Bronchial epithelial cell (primary cell): ENCODE measurements around the gene CLDN2. TPM values are rescaled to one million over a fixed set of nuclear protein-coding genes. Genes with fewer than 3 reads are reported as not detected.

Experiments used
- DNase-seq: peaks from one replicate; pipeline ENCODE4 v3.0.0-alpha.2; 2010; ENCODE audit warnings: low read depth
- FAIRE-seq: peaks from 2 replicates; lab custom pipeline; 2011; peaks lifted over from hg19 to GRCh38; lab: Jason Lieb, UNC
- H3K27me3 ChIP-seq: 2 replicates; pipeline ENCODE4 v1.5.1; 2011; ENCODE audit warnings: low read length; ENCODE audit not compliant: control insufficient read depth, insufficient read depth
- H3K36me3 ChIP-seq: 2 replicates; pipeline ENCODE4 v1.5.1; 2011; ENCODE audit warnings: low read length; ENCODE audit not compliant: control insufficient read depth, insufficient read depth
- H3K4me3 ChIP-seq: 2 replicates; pipeline ENCODE4 v1.5.1; 2011; ENCODE audit warnings: mild to moderate bottlenecking, low read depth, low read length, control low read depth
- CTCF ChIP-seq: IDR thresholded peaks from 2 replicates; pipeline ENCODE4 v1.5.1; 2011; ENCODE audit warnings: mild to moderate bottlenecking, moderate library complexity, low read length, control low read depth, inconsistent platforms; ENCODE audit not compliant: insufficient read depth, severe bottlenecking
- total RNA-seq: library from RNA; depleted of rRNA; stranded (reverse); fragments of >200 nt; gene quantifications from 2 replicates; pipeline ENCODE4 v1.2.1, GENCODE V29; 2014

CLDN2 gene
- total RNA-seq, 1 donor from 2014 or later, result not detected

- H3K27me3 ChIP-seq, result no peaks in the 10 kb centered on the region
- no peak overlapping the region for H3K4me3 ChIP-seq
- FAIRE-seq, result no peak
- DNase-seq, result no peak
- H3K36me3 ChIP-seq, result no peaks in the 10 kb centered on the region
- no peak for TF ChIP-seq CTCF
Observed at GRCh38 chrX:106946464-106946863, 26.3 kb downstream of the CLDN2 start.

- DNase-seq (peak; percentile 74), FAIRE-seq (no peak)
- Histone ChIP-seq H3K4me3 (no peak overlapping the region), H3K27me3 (no peaks in the 10 kb centered on the region), H3K36me3 (no peaks in the 10 kb centered on the region)
- no peak for TF ChIP-seq CTCF
Observed at GRCh38 chrX:106948641-106949040, 28.4 kb downstream of the CLDN2 start.

- FAIRE-seq (no peak), DNase-seq (no peak)
- H3K36me3 ChIP-seq, result no peaks in the 10 kb centered on the region
- no peak overlapping the region for H3K4me3 ChIP-seq
- TF ChIP-seq CTCF, result no peak
- H3K27me3 ChIP-seq, result no peaks in the 10 kb centered on the region
Observed at GRCh38 chrX:106949366-106949765, 29.2 kb downstream of the CLDN2 start.

GRCh38 chrX:106950381-106950780 lies 30.2 kb downstream of the CLDN2 start:
- TF ChIP-seq CTCF, result no peak
- no peak overlapping the region for H3K4me3 ChIP-seq
- DNase-seq, result no peak
- no peaks in the 10 kb centered on the region for H3K36me3 ChIP-seq
- FAIRE-seq, result no peak
- no peaks in the 10 kb centered on the region for H3K27me3 ChIP-seq

GRCh38 chrX:106951230-106951629 lies 31.0 kb downstream of the CLDN2 start:
- DNase-seq, result no peak
- Histone ChIP-seq H3K27me3 (no peaks in the 10 kb centered on the region), H3K36me3 (no peaks in the 10 kb centered on the region), H3K4me3 (no peak overlapping the region)
- TF ChIP-seq CTCF, result no peak
- no peak for FAIRE-seq

- TF ChIP-seq CTCF, result no peak
- Histone ChIP-seq H3K27me3 (no peaks in the 10 kb centered on the region), H3K4me3 (no peak overlapping the region), H3K36me3 (no peaks in the 10 kb centered on the region)
- no peak for FAIRE-seq
- DNase-seq, result no peak
Observed at GRCh38 chrX:106952089-106952488, 31.9 kb downstream of the CLDN2 start.
